ENCODE results near the gene TAOK2.

DNA sequence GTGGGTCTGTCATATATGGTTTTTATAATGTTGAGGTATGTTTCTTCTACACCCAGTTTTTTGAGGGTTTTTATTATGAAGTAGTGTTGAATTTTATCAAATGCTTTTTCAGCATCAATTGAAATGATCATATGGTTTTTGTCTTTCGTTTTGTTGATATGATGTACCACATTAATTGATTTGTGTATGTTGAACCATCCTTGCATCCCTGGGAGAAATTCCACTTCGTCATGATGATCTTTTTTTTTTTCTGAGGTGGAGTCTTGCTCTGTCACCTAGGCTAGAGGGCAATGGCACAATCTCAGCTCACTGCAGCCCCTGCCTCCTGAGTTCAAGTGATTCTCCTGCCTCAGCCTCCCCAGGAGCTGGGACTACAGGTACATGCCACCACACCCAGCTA, 25.8 kb upstream of the TAOK2 start:
- no peak for TF ChIP-seq EP300 (IDR thresholded peaks at IDR 0.05)
- no peak for TF ChIP-seq POLR2A (IDR thresholded peaks at IDR 0.05)
- no peak for TF ChIP-seq CTCF (IDR thresholded peaks at IDR 0.05)

Data from tibial nerve (tissue), 4 donors.